GM18511 (cell line): ENCODE data around the gene PRKACA.
"Not testable (repeated sequence)": the region's sequence is repeated elsewhere in the genome, so short reads cannot be mapped to it uniquely, and the experiment has no call there.

Source experiments
- ATAC-seq: cut with Tn5 transposase; IDR thresholded peaks from one replicate; pipeline ENCODE4 v1.9.1; 2021; ENCODE audit warnings: mild to moderate bottlenecking, moderate library complexity; ENCODE audit not compliant: unreplicated experiment

Gene PRKACA

DNA sequence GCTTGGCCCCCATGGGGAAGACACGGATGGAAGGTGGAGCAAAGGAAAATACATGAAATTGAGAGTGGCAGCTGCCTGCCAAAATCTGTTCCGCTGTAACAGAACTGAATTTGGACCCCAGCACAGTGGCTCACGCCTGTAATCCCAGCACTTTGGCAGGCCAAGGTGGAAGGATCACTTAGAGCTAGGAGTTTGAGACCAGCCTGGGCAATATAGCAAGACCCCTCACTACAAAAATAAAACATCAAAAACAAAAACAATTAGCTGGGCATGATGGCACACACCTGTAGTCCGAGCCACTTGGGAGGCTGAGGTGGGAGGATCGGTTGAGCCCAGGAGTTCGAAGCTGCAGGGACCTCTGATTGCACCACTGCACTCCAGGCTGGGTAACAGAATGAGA is 65.1 kb downstream of the PRKACA start:
- ATAC-seq, result no peak

DNA sequence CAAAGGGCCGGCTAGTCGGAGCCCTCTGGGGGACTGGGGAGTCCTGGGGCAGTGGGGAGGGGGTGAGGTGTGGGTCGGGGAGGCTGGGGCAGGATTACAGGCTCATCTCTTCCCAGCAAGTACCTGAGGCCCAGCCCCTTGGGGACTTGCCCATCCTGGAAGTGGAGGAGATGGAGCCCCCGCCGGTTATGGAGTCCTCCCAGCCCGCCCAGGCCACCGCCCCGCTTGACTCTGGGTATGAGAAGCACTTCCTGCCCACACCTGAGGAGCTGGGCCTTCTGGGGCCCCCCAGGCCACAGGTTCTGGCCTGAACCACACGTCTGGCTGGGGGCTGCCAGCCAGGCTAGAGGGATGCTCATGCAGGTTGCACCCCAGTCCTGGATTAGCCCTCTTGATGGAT is 65.6 kb downstream of the PRKACA start:
- ATAC-seq, result no peak

DNA sequence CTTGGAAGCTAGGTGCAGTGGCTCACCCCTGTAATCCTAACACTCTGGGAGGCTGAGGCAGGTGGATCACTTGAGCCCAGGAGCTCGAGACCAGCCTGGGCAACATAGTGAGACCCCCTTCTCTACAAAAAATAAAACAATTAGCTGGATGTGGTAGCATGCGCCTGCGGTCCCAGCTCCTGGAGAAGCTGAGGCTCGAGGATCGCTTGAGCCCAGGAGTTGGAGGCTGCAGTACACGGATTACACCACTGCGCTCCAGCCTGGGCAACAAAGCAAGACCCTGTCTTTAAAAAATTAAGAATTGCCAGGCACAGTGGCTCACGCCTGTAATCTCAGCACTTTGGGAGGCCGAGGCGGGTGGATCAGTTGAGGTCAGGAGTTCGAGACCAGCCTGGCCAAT is 66.6 kb downstream of the PRKACA start:
- not testable (repeated sequence) for ATAC-seq

DNA sequence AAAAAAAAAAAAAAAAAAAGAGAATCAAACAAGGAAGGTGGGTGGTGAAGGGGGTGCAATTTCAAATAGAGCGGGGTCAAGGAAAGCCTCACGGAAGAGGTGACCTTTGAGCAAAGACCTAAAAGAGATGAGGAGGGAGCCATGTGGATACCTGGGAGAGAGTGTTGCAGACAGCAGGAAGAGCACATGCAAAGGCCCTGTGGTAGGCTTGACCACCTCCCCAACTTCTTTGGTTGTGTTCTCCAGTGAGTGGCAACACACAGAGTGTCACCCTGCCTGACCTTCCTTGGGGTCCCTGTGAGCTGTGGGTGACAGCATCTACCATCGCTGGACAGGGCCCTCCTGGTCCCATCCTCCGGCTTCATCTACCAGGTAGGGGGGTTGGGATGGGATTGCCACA is 67.0 kb downstream of the PRKACA start:
- ATAC-seq, result no peak

DNA sequence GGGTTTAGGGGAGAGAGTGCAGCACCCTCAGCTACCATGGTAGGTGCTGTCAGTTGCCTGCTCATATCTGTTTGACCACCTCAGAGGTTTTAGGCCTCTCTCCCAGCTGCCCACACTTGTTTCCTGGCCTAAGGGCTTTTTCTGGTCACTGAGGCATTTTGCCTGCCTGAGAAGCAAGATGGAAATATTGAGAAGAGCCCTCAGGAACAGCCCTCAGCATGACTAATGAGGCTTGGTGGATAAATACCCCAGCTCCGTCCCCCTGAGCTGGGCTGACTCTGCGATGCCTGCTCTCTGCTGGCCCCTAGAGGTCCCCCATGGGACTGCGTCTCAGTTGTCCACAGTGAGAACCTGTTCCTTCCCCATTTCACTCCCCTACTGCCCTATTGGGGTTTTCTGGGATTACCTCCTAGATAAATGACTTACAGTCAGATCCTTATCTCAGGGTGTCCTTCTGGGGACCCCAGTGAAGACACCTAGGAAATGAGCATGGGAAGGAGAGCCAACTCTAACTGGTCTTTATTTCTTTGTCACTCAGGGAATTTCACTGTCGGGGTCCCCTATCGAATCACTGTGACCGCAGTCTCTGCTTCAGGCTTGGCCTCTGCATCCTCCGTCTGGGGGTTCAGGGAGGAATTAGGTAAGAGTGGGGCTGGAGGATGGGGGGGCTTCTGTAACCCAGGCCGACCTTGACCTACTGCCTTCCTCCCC is 69.0 kb downstream of the PRKACA start:
- no peak for ATAC-seq

DNA sequence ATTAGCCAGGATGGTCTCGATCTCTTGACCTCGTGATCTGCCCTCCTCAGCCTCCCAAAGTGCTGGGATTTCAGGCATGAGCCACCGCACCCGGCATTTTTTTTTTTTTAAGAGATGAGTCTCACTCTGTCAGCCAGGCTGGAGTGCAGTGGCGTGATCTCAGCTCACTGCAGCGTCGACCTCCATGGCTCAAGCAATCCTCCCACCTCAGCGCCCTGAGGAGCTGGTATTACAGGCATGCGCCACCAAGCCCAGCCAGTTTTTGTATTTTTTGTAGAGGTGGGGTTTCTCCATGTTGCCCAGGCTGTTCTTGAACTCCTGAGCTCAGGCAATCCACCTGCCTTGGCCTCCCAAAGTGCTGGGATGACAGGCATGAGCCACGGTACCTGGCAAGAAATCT is 69.7 kb downstream of the PRKACA start:
- ATAC-seq, result not testable (repeated sequence)

DNA sequence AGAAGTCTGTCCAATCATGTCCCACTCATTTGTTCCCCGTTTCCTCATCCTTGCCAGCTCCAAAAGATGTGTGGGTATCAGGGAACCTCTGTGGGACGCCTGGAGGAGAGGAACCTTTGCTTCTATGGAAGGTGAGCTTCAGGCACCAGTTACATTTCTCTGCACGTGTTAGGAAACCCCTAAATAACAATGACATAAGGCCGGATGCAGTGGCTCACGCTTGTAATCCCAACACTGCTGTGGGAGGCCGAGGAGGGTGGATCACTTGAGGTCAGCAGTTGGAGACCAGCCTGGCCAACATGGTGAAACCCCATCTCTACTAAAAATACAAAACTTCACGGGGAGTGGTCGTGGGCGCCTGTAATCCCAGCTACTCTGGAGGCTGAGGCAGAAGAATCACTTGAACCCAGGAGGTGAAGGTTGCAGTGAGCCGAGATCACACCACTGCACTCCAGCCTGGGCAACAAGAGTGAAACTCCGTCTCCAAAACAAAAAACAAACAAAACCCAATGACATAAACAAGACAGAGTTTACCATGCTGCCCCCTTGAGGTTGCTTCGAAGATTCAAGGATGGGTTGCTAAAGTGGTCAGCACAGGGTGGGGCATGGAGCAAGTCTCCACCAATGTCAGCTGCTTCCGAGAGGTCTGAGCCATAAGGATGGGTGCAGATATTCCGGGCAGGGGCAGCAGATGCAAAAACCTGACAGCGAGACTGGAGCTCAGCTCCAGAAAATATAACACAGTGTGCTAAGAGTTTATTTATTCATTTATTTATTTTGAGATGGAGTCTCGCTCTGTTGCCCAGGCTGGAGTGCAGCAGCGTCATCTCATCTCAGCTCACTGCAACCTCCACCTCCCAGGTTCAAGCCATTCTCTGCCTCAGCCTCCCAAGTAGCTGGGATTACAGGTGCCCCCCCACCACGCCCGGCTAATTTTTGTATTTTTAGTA is 74.6 kb downstream of the PRKACA start:
- ATAC-seq, result not testable (repeated sequence)
